T follicular helper cell (primary cell): ENCODE results near the gene ALDH8A1.
"Not testable (repeated sequence)": the region's sequence is repeated elsewhere in the genome, so short reads cannot be mapped to it uniquely, and the experiment has no call there.

Experiments
- DNase-seq: peaks from one replicate; pipeline ENCODE4 v3.0.0-alpha.2; 2020; ENCODE audit warnings: low read depth

ALDH8A1 gene

GRCh38 chr6:134910593-134910935 is 39.3 kb downstream of the ALDH8A1 start:
- DNase-seq: no peak

DNA sequence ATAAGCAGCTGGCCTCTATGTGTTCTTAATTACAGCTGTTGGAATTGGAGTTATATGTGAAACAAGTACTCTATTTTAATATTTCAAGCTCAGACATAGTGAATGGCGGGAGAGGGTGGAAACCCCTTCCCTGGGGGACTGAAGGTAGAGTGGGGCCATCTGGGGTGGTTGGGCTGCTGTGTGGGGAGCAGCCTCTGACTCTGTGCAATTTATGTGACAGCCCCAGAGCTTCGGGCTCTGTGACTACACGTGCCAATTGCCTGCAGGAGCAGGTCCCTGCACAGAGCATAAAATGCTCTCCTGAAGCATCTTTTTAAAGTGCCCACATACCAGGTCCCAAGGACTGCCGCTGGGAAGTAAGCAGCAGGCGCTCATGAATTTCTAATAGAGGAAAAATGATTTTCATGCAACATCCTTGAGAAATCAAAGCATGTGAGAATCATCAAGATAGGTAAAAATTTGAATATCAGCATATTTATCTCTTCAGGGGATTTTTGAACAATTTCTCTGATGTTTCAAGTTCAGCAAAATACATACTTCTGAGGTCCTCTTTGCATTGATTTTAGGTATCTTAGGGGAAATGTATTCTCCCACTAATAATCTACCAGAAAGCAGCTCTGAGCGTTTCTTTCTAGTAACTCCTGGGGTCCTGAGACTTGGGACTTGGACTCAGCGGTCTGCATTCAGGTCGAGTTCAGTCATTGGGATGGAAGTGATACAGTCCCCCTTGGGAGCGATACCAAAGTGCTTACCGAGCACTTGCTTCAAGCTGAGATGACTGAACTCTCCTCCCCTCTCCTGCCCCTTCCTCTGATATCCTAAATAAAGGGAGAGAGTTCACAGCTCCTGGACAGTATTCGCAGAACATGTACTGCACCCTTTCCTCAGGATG is 40.0 kb downstream of the ALDH8A1 start:
- DNase-seq: no peak

GRCh38 chr6:134908906-134909516 is 40.9 kb downstream of the ALDH8A1 start:
- DNase-seq: no peak

DNA sequence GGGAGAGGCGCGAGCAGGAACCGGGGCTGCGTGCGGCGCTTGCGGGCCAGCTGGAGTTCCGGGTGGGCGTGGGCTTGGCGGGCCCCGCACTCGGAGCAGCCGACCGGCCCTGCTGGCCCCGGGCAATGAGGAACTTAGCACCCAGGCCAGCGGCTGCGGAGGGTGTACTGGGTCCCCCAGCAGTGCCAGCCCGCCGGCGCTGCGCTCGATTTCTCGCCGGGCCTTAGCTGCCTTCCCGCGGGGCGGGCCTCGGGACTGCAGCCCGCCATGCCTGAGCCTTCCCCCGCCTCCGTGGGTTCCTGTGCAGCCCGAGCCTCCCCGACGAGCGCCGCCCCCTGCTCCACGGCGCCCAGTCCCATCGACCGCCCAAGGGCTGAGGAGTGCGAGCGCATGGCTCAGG is 45.2 kb downstream of the ALDH8A1 start:
- not testable (repeated sequence) for DNase-seq

DNA sequence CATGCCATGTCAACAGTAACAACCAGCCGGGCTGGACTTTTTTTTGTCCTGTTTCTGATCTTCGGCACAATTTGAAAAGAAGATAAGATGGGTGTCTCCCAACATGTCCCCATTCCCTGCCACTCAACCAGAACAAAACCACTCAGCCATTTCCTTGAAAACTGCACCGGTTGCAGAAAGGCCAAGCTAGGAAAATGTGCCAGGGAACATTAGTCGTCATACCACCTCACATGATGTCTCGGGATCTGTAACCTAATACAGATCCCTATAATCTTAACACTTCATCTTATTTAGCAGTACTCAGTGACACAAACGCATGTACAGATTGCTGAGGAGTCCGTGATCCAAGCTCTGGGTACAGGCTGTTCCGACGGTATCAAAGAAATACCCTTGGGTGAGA is 46.5 kb downstream of the ALDH8A1 start:
- no peak for DNase-seq

GRCh38 chr6:134902936-134903335 is 47.0 kb downstream of the ALDH8A1 start:
- no peak for DNase-seq

DNA sequence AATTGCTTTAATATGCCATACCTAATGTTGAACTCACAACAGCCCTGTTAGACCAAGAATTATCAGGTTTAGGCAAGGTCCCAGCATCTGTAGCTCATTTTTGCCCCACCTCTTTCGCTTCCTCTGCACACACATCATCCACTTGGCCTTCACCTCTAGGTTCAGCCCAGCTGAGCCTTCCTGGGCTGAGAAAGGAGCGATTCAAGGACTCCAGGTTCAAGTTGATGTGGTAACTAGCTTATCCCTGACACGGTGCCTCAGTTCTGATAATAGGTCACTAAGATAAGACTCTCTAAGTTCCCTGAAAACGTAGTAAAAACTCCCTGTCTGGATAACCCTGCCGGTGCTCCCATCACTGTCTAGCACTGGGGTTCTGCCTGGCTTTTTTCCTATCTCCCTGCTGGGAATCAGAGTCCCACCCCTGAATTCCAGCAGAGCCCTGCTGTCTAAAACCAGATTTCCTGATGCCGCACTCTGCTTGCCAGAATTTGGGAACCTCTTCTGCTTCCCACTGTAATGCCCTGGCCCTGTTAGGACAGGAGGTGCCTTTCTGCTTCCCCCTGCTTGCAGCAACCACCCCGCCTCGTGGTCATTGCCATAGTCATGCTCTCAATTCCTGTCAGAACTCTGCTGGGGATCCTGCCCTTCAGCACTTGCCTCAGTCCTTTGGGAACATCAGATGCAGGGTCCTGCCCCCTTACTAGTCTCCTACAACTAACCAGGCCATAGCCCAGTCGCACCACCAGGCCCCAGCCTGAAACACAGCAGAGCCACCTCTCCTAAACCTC is 47.6 kb downstream of the ALDH8A1 start:
- no peak for DNase-seq

DNA sequence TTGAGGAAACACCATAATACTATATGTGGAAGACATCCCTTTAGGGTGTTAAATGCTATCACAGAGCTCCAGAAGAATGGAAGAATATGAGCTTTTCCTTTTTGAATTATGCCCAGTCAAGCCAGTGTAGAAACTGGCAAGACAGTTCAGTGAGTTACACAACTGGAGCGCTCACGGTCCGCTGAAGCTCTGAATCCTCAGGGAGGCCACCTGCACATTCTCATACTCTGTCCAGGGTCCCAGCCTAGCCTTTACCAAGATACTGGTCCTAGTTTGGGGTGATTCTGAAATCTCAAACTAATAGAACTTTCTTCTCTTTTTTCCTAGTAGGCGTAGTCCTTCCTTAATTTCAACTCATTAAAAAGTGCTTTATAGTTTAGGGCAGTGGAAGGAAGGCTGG is 51.3 kb downstream of the ALDH8A1 start:
- DNase-seq: no peak

DNA sequence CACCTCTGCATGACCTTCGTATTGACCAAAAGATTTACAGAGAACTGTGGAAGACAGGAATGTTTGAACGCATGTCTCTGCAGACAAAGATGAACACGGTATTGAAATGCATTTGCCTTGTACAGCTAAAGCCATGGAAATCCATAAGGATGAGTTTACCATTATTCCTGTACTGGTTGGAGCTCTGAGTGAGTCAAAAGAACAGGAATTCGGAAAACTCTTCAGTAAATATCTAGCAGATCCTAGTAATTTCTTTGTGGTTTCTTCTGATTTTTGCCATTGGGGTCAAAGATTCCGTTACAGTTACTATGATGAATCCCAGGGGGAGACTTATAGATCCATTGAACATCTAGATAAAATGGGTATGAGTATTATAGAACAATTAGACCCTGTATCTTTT is 51.7 kb downstream of the ALDH8A1 start:
- DNase-seq: not testable (repeated sequence)

GRCh38 chr6:134896910-134897309 is 53.0 kb downstream of the ALDH8A1 start:
- DNase-seq: no peak

DNA sequence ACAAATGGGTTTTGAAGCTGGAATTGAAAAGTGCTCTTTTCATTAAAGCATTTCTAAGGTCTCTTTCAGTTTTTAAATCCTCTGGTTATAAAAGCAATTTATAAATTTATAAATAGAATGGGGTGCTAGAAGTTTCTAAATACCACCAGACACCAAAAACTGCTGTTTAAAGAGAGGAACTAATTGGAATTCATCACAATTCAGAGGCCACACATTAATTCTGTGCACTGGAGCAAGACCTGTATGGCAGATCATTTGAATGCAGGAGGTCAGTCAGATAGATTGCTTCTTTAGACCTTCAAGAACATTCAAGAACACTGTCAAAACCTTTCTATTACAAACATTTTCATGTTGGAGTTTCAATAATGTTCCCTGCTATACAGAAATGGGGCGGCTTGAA is 55.1 kb downstream of the ALDH8A1 start:
- DNase-seq: no peak

- no peak for DNase-seq
These were observed 57.5 kb downstream of the ALDH8A1 start for GRCh38 chr6:134892362-134892761.

DNA sequence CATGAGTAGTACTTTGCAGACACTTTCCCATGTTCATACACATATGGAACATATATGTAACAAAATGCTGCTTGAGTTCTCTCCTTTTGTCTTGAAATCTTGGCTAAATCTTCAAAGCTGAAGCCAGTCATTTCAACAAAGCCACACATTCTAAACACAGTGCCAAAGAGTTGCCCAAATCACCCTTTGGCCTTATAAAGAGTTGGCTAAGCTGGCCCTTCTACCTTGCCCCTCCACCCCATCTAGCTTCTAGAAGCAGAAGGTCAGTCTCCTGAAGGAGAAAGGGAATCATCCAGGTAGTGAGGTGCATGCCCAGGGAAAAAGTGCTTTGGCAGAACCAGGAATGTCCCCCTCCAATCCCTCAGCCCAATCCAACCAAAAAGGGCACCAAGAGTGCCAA is 58.3 kb downstream of the ALDH8A1 start:
- no peak for DNase-seq

- DNase-seq: no peak
These were observed 61.6 kb downstream of the ALDH8A1 start for GRCh38 chr6:134888316-134888715.

DNA sequence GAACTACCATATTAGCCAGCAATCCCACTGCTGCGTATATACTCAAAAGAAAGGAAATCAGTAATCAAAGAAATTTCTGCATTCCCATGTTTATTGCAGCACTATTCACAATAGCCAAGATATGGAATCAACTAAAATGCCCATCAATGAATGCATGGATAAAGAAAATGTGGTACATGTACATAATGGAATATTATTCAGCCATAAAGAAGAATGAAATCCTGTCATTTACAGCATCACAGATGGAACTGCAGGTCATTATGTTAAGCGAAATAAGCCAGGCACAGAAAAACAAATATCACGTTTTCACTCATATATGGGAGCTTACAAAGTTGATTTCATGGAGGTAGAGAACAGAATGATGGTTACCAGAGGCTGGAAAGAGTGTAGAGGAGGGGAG is 65.1 kb downstream of the ALDH8A1 start:
- no peak for DNase-seq

DNA sequence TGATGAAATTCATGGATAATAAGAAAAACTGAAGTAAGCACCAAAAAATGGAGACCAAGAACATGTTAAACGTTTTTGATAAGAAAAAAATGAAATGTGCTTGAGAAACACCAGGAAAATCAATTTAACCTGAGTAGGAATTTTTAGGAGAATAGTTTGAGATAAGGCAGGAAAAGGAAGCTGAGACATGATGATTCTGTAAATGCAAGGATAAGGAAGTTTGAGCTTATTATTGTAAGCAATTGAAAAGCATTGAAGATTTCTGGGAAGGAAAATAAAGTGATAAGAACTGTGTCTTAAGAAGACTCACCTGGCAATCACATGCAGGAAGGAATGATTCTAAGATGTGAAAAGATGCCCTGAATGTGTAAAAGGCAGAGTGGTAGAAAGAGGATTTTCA is 66.6 kb downstream of the ALDH8A1 start:
- no peak for DNase-seq

DNA sequence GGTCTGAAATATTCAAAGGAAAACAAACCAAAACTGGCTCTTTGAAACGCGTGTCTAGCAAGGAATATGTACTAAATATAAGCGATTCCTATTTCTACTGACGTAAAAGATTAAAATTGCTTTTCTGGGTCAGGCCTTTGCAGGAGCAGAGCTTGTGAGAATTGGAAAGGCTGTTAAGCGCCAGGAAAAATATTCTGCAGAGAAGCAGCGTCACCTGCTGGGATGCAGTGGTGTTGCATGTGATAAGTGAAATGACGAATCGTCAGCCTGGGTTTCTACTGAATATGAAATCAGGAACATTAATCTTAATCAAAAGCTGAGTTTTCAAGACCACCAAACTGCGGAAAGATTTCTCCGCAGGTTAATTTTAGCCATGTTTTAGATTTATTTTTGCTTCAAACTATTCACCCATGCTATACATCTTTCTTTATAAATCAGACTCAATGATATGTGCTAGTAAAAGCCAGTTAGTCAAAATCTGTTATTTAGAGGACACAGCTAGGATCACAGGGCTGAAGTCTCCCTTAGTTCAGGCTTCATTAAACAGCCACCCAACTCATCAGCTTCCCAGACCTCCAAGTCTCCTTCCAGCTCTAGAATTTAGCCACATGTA is 67.4 kb downstream of the ALDH8A1 start:
- peak; percentile 25 for DNase-seq

DNA sequence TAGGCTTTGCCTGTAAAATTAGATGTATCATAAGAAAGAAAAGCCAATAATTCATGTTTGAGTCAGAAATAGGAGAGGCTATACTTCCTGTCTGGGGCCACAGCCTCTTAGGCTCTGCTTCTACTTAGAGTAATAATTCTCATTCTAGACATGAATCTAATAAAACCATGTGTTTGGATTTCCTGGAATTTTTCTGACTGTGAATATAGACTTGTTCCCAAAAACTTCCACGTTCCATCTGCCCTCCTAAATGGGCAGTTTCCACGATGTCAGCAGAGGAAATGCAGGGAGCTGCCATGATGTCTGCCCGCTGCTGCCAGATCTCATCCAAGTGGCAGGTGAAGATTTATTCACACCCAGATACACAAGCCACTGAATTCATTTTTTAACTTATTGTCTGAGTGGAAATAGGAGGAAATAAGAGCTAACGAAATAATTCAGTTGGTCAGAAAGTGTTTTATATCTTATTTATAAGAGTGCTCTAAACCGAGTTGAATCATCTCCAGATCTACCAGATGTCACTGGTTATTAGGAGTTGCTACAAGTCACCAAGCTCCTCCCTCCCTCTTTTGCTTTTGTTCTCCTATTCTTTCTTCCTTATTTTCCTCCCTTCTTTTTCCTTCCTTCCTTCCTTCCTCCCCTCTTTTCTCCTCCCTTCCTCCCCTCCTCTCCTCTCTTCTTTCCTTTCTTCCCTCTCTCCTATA is 69.3 kb downstream of the ALDH8A1 start:
- no peak for DNase-seq

DNA sequence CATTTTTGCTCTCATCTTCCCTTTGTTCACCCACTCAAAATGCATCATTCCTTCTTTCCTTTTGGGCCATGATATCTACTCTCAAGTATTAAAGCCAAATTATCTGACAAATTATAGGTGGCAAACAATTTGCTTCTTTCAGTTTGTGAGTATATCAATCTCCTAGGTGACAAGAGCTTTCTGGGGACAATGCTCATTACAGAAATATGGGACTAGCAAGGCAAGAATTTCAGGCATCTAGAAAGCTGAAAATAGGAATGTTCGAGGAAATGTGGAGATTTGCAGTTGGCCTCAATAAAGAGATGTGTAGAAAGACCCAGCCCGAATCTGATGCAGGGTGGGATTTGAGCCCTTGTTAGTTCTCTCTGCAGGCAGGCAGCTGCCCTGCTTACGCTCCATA is 71.8 kb downstream of the ALDH8A1 start:
- no peak for DNase-seq

DNA sequence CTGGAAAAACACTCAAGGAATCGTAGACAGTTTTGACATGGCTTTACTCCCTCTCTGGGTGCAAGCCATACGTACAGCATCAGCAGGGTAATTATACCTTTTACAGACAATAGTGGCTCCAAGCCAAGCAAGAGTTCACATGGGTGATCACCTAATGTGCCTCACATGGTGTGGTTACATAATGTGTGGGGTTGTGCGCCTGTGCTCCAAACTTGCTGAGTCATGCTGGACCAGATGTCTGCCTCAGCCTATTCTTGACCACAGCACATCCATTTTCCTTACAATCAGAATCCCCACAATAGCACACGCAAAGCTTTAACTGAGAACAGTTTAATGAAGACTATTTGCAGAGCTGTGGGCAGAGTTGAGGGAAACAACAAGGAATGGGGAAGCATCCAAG is 74.5 kb downstream of the ALDH8A1 start:
- DNase-seq: no peak

GRCh38 chr6:134873500-134874388 is 76.2 kb downstream of the ALDH8A1 start:
- no peak for DNase-seq
